ENCODE results near the gene ADAT2. TPM values are rescaled to one million over a fixed set of nuclear protein-coding genes. Genes with fewer than 3 reads are reported as not detected.

ADAT2 gene
- total RNA-seq, 4 donors from 2014 or later: 3.8 to 26.1 (median 5.9) TPM

- no peaks in the 10 kb centered on the region for H3K9me3 ChIP-seq
- TF ChIP-seq CTCF (IDR thresholded peaks at IDR 0.05): no peak
- no peak for TF ChIP-seq POLR2A (IDR thresholded peaks at IDR 0.05)
- H3K4me3 ChIP-seq: no peak overlapping the region
- intact Hi-C loops (cut with DNase I; ENCODE audit: low total_unique reads): no loop called here
- no peaks in the 10 kb centered on the region for H3K27me3 ChIP-seq
- H3K27ac ChIP-seq: no peak overlapping the region
- H3K4me1 ChIP-seq: no peaks in the 10 kb centered on the region
- DNase-seq: no peak
- H3K36me3 ChIP-seq: no peaks in the 10 kb centered on the region
These were observed 8.6 kb downstream of the ADAT2 start for GRCh38 chr6:143441680-143442545.

DNA sequence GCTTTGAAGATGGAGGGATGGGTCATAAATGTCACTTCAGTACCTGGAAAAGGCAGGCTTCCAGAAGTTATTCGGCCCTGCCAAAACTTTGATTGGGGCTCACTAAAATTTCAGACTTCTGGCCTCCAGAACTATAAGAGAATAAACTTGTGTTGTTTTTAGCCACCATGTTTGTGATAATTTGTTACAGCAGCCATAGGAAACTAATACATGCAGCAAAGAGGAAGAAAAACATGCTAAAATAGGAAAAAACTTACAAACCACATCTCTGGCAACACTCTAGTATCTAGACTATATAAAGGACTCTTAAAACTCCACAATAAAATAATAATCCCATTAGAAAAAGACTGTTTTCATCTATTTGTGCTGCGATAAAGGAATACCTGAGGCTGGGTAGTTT, 9.5 kb downstream of the ADAT2 start:
- H3K27me3 ChIP-seq: no peaks in the 10 kb centered on the region
- no peaks in the 10 kb centered on the region for H3K4me1 ChIP-seq
- no peak overlapping the region for H3K4me3 ChIP-seq
- H3K36me3 ChIP-seq: no peaks in the 10 kb centered on the region
- H3K9me3 ChIP-seq: no peaks in the 10 kb centered on the region
- no peak overlapping the region for H3K27ac ChIP-seq
- DNase-seq: no peak
- TF ChIP-seq POLR2A (IDR thresholded peaks at IDR 0.05) (no peak), CTCF (IDR thresholded peaks at IDR 0.05) (no peak)
- intact Hi-C loops (cut with DNase I; ENCODE audit: low total_unique reads): no loop called here

DNA sequence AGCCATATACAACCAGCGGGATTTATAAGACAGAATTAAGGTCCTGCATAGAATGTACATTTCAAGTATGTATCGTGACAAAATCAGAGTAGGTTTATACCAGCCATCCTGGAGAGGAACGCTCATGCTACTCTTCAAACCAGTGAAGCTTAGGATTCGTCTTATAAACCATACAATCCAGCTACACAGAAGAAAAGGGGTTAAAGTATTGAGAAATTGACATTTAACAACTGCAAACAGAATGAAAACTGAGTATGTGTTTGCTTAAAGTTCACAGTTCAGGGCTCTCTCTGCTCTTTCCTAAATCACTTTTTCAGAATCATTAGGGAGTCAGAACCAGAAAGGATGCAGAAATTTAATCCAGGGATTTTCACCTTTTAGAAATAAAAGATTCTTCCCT, 17.9 kb downstream of the ADAT2 start:
- no peaks in the 10 kb centered on the region for H3K36me3 ChIP-seq
- DNase-seq: no peak
- no peaks in the 10 kb centered on the region for H3K4me1 ChIP-seq
- intact Hi-C loops (cut with DNase I; ENCODE audit: low total_unique reads): no loop called here
- TF ChIP-seq POLR2A (IDR thresholded peaks at IDR 0.05) (no peak), CTCF (IDR thresholded peaks at IDR 0.05) (no peak)
- H3K27ac ChIP-seq: no peak overlapping the region
- no peak overlapping the region for H3K4me3 ChIP-seq
- no peaks in the 10 kb centered on the region for H3K27me3 ChIP-seq
- no peaks in the 10 kb centered on the region for H3K9me3 ChIP-seq

GRCh38 chr6:143431226-143431625, 19.3 kb downstream of the ADAT2 start:
- intact Hi-C loops (cut with DNase I; ENCODE audit: low total_unique reads): no loop called here
- TF ChIP-seq POLR2A (IDR thresholded peaks at IDR 0.05) (no peak), CTCF (IDR thresholded peaks at IDR 0.05) (no peak)
- H3K4me3 ChIP-seq: no peak overlapping the region
- H3K27ac ChIP-seq: no peak overlapping the region
- no peak for DNase-seq
- no peaks in the 10 kb centered on the region for H3K36me3 ChIP-seq
- H3K27me3 ChIP-seq: no peaks in the 10 kb centered on the region
- H3K9me3 ChIP-seq: no peaks in the 10 kb centered on the region
- no peaks in the 10 kb centered on the region for H3K4me1 ChIP-seq

DNA sequence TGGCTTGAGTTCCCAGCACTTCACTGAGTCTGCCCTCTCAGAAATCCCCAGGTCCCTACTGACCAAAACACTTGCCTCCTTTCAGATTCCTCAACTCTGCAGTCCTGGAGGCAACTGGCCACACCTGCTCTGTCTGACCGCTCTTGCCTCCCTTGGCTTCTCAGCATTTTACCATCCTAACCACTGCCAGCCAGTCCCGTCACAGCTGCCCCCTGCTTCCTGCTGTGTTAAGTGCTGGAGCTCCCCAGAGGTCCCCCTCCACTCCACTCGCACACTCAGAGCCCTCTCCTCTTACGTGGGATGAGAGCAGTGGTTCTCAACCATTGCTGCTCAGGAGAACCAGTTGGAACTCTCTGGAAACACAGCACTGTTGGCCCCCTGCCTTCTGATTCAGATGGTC, 20.5 kb downstream of the ADAT2 start:
- no peaks in the 10 kb centered on the region for H3K27me3 ChIP-seq
- H3K36me3 ChIP-seq: no peaks in the 10 kb centered on the region
- no peak for TF ChIP-seq POLR2A (IDR thresholded peaks at IDR 0.05)
- no peak for TF ChIP-seq CTCF (IDR thresholded peaks at IDR 0.05)
- no peaks in the 10 kb centered on the region for H3K4me1 ChIP-seq
- H3K4me3 ChIP-seq: no peak overlapping the region
- intact Hi-C loops (cut with DNase I; ENCODE audit: low total_unique reads): loop anchor here (5.0 kb wide), 1 partner anchor 738 kb away; no protein-coding TSS in a partner anchor
- no peak overlapping the region for H3K27ac ChIP-seq
- no peaks in the 10 kb centered on the region for H3K9me3 ChIP-seq
- DNase-seq: no peak

All from uterus (tissue), 4 donors.